HG03066 (cell line): Measurements from ENCODE around the gene AIFM1.

Experiments used
- ATAC-seq: cut with Tn5 transposase; IDR thresholded peaks from one replicate; pipeline ENCODE4 v1.9.1; 2021; ENCODE audit warnings: low read depth; ENCODE audit not compliant: unreplicated experiment

Gene AIFM1

DNA sequence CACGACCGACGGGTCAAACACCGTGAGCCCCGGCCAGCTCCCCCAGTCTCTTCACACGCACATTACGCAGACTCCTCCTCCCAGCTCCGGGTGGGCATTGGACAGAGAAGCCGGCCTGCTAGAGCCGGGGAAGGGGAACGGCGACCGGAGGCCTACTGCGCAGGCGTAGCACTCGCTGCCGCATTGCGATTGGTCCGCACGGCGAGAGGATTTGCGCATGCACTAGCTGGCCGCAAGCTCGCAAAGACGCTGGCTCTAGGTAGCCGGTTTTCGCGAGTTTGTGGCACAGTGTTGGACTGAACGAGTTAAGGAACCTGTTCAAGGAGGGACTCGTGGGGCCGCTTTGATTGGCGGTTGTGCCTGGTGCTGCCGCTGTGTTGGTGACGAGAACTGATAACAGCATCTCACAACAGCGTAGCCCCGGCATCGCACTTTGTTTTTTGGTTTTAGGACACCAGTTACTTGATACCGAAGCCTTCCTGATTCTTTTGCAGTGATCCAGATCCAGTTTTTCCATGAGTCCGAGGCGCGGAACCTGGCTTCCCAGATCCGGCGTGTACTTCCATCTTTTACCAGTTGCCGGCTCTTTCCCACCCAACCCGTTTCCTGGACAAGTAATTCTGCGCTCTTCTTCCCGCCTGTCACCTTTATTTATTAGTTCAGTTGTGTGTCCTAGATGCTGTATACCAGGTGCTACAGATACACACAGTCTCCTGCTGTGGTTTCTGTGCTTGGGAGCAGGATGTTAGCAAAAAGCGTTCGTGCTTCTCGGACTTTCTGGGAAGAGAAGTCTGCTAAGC lies at the start of gene AIFM1:
AIFM1 (minus strand) TSS at position 139 of the 800 bp plus-strand sequence. CDS start 185 bp downstream, outside the sequence.
- peak; percentile 91 for ATAC-seq

DNA sequence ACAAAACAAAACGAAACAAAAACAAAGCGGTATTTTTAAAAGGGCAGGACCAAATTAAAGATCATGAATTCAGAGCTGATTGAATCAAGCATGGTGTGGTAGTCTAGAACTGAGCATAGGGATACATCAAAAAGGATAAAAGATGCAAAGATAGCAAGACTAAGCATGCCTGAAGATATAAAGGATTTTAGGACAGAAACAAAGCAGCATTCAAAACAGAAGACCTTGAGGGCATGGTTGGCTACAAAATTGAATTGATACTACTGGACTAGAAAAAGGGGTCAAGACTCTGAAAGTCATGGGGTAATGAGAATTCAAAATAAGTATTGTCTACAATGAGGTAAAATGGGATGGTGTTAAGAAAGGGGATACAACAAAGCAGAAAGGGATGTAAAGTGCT lies 47.7 kb upstream of the AIFM1 start:
- no peak for ATAC-seq

DNA sequence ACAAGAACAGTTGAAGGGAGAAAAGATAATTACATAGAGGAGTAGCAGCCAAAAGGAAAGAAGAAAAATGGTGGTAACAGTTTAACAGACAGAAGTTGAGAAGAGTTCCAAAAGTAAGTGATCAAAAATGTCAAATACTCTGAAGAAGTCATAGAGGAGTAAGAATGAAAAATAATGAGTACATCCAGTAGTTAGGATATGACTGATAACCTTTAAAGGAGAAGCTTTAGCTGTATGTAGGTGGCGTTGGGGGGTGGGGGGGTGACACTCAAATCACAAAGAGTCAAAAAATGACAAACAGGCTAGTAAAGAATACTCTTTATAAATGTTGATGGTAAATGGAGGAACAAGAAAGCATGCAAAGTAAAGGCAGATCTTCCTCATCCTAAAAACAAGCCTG lies 46.7 kb upstream of the AIFM1 start:
- no peak for ATAC-seq

DNA sequence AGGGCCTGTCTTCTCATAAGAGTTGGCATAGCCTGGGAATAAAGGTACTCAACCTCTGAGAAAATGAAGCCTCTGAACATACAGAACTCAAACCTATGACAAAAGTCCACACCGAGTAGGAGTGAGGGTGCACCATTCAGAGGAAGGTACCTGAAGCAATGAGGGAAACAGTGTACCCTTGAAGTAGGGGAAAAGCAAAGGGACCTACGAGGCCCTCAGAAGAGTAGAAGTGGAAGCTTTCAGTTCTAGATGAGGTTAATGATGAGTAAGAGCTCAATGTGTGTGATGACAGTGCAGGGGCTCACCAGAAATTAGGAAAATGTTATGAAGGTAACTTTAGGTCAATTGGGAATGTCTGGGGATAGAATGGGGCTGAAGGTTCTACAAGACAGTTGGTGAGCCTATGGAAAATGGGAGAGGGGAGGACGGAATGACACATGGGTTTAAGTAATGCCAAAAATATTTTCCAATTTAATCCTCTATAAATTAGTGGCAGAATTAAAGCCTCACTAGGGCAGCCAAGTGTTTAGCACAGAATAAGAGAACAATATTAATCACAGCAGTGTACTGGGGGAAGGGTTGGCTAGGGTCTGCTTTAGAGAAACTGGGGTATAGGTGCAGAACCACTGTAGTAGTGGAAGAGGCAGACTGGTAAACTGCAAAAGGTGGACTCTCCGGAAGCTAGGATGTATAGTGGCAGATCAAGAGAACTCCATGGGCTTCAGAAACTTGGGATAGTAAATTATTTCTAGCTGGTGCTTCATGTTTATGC lies 46.0 kb upstream of the AIFM1 start:
- no peak for ATAC-seq

DNA sequence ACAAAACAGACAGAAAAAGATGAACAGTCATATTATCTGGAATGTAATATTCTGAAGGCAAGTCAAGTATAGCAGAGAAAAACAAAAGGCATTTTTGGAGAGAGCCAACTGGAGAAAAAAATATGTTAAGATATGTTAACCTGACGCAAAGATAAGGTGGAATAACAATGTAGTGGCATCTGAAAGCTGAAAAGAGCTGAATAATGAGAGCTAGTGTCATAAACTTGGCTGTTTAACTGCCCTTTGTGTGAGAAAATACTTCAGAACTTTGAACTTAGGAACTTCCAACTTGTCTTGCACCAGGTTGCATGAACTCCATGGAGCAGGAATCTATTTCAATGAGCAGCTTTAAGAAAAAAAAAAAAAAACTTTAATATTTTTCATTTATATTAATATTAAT lies 39.0 kb upstream of the AIFM1 start:
- ATAC-seq: no peak

DNA sequence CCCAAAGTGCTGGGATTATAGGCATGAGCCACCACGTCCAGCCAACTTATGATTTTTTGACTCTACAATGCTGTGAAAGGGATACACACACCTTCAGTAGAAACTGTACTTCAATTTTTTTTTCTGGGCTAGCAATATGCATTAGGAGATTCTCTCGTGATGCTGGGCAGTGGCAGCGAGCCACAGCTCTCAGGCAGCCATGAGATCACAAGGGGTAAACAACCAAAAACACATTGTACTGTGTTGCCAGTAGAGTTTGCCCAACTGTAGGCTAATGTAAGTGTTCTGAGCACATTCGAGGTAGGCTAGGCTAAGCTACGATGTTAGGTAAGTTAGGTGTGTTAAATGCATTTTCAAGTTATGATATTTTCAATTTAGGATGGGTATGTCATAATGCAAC lies 31.8 kb upstream of the AIFM1 start:
- no peak for ATAC-seq

DNA sequence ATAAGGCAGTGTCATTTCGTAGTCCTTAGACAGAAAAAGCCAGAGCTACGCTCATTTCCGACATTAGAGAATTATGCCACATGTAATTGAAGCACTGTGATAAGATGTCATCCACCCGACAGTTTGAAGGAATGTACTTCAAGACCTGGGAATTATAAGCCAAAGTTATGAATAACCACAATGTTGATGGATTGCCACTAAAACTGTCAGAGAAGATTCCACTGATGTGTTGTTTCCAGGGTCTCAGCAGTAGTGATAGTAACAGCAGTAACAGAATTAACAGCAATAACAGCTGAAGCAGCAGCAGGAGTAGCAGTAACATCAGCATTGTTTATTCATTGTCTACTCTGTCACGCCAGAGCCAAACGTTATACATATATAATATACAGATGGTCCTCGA lies 30.8 kb upstream of the AIFM1 start:
- no peak for ATAC-seq

DNA sequence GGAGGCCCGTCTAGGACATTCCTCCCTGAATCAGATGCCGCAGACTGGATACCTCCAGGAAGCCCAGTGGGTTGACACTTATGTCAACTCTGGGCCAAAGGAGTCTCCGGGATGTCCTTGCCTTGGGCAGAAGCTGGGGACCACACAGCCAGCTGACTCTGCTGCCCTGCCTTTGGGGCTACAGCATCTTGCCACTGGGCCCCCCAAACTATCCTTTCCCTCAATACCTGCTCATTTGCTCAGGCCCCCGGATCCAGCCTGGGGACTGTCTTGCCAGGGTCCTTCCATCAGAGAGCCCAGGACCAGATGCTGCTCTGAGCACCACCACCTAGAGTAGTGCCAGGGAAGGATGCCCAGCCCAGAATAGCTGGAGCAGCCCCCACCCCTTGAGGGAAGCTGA lies 25.2 kb upstream of the AIFM1 start:
- ATAC-seq: no peak

DNA sequence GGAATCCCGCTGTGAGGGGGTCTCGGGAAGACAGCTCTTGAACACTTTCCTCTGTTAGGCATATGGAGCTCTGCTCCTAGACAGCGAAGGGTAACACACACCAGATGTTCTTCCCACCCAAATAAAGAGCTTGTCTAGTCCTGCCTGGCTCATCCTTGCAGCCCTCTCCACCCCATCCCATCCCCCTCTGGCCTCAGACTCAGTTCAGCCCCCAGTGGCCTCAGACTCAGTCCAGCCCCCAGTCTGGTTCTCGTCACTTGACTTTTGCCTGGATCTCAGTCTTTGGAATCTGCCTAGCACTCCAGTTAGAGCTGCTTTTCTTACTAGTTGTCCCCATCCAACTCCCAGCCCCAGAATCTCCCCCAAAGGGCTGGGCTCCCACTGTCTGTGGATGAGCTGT lies 21.0 kb upstream of the AIFM1 start:
- ATAC-seq: no peak

DNA sequence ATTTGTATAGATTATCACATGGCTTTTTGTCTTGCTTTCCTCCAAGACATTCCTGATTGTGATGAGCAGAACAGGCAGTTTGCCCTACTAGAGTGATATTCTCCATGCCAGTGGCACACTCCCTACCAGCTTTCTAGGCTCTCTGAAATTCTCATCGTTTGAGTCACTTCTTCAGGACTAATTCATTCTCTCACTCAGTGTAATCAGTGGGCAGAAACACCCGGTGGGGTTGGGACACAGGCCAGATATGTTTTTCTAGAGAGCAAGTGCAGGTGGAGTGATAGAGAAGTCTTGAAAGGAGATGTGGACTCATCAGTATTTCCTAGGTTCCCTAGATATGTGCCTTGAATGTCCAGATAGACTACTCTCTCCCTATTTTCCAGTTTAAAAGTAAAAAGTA lies 19.2 kb upstream of the AIFM1 start:
- ATAC-seq: no peak

DNA sequence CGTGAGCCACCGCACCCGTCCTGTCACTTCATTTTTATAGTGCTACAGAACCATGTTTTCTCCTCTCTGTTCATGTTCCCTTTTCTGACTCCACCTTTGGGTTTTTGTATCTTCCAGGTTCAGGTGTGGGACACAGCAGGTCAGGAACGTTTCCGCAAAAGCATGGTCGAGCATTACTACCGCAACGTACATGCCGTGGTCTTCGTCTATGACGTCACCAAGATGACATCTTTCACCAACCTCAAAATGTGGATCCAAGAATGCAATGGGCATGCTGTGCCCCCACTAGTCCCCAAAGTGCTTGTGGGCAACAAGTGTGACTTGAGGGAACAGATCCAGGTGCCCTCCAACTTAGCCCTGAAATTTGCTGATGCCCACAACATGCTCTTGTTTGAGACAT lies 18.5 kb upstream of the AIFM1 start:
- ATAC-seq: no peak

DNA sequence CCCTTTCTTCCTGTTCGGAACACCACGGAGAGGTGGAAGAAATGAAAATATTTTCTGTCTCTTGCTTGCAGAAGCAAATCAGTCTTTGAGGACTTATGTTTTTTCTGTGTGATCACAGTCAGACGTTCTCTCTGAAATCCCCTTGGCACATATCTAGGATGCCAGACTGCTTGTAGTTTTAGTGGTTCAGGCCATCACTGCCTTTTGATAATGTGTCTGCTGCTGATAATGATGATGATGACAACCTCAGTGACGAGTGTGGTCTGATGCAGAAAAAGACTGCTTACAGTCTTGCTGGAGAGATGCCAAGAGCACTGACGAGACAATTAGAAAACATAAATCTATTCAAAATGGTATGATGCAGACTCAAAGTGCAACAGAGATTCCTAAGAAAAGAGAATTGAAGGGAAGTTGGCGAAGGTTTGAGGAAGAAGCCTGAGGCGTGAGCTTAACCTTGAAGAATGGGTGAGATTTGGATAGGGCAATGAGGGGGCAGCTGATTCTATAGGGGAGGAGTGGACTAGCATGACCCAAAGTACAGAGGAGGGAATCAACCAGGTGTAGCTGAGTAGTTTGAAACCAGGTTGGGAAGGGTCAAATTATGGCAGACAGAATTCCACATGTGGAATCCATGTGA lies 14.1 kb upstream of the AIFM1 start:
- no peak for ATAC-seq

DNA sequence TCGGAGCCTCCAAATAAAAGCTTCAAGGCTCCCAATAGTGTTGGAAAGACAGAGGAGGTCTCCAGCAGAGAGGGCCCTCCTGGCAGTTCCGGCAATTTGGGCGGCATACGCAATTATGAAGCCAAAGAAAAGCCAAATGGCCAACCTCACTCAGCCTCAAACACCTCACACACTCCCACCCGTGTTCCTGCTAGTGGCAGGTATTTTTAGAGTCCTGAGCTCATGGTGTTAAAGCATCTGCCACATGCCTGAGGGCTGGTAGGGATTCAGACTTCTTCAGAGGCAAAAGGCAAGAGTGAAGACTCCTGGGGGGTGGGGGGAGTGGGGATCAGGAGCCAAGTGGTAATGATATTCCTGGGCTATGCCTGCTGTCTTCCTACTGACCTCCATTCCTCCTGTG lies 13.5 kb upstream of the AIFM1 start:
- no peak for ATAC-seq

DNA sequence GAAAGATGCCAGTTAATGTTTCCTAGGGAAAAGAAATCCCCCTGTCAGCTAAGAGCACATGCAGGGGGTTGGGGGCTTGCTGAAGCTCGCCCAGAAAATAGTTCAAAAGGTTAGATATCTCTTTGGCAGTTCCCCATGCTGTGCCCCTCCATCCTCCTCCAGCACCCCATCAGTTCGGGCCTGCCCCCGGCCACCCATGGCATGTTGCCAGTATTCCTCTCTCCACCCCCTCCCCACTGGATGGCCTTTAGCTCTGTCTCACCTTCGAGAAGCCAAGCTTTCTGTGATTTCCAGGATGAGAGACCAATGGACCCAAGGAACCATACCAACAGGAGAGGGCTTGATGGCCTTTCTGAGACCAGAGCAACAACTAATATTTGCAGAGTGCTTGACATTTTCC lies 11.3 kb upstream of the AIFM1 start:
- no peak for ATAC-seq

DNA sequence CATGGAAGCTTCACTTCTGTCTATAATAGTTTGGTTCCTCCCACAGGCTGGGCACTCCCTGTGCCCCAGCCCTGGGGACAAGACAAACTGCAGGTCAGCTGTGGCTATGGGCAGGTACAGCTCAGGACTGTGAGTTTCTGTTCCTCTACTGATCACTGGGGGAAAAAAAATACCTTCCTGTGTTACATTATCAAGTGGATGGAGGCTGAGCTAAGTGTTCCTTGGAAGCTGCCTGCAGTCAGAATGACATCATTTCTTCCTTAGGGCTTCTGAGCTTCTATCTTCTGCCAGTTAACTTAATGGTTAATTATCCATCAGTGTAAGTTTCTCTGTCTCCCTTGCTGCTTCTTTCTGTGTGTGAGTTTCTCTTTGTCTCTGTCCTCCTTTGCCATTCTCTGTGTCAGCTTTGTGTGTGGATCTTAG lies 10.7 kb upstream of the AIFM1 start:
- peak; percentile 74 for ATAC-seq

DNA sequence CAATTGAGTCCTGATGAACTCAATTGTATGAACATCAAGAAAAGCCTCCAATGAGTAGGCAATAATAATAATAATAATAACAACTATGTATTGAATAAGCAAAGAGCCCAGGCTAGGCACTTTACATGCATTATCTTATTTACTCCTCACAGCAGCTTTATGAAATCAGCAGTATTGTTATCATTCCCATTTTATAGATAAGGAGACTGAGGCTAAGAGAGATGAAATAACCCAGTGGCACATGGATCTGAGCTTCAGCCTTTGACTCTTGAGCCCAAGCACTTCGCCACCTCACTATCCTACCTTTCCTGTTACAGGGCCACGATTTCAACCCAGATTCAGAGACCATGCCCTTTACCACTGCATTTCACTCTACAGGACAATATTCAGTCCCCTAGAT lies 9.3 kb upstream of the AIFM1 start:
- ATAC-seq: no peak

DNA sequence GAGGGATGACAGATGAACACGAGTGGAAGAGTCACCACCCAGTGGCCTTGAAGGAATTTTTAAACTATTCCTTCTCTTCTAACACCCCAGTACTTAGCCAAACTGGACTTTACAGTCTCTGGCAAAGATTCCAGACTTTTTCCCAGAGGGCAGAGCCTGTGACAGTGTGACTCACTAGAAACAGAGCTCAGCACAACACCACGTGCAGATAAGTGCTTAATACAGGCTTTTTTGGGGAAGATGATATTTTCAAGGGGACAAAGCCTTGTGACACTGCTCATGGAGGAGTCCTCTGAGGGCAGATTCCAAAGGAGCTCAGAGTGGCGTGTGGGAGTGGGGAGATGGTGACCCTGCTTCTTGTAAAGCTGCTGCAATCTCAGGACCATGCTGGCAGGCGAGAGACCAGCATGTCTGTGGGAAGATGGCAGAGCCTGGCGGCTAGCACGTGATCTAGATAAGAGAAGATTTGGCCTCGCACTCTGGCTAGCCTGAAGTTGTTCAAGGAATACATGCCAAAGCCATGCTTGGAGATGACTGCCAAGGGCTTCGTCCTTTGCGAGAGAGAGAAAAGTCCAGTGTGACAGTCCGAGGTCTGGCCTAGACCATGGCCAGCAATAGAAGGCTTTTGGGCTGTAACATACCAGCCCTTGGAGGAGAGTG lies 8.5 kb upstream of the AIFM1 start:
- no peak for ATAC-seq

DNA sequence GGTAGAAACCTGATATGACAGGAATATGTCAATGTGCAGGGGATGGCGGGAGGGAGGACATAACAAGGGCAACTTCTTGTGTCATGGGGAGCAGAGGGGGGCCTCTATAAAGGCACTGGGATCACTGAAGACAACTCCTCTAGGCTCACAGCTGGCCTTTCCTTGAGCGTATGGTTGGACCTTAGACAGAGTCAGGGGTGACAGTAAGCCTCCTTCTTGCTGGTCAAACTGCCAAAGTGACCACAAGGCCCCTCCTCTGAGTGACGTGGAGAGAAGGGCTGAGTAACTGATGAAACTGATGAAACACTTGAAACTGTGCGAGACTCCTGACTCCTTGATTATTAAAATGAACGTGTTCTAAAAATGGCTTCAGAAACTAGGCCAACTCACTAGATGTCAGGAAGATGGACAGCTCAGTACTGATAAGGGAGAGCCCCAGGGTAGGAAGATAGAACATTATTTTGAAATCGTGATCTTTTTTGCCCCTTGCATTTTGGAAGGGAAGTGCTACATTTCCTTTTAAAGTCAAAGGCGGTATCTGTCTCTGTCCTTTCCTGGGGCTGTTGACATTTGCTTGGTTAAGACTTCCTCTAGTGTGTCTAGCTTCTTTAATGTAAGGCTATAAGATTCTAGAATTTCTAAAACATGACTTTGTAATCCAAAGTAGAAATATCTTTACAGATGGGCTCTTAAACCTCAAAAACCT lies 7.7 kb upstream of the AIFM1 start:
- ATAC-seq: peak; percentile 41

DNA sequence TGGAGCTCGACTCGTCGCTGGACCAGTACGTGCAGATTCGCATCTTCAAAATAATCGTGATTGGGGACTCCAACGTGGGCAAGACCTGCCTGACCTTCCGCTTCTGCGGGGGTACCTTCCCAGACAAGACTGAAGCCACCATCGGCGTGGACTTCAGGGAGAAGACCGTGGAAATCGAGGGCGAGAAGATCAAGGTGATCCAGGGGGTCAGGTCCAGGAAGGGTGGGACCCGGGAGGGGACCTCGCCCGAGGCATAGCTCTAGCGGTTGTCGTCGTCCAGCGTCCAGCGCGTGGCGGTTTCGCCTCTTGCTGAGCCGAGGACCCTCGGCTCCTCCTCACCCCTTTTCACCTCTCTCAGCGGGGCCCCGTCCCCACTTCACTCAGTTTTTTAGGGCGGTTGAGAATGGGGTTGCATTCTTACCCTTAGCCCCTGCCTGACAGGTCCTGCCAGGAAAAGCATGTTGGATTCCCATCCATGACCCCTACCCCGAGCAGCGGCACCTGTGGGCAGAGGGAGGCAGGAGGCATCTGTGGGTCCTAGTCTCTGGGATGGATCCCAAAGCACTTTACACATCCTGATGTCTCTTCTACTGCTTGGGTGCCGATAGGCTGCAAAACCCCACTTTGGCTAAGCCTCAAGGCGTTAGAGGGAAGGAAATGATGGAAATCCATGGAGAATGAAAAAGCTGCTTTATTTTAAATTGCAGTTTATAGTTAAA lies 6.6 kb upstream of the AIFM1 start:
- no peak for ATAC-seq
